ENCODE measurements around the gene ABCB8. TPM values are rescaled to one million over a fixed set of nuclear protein-coding genes. Genes with fewer than 3 reads are reported as not detected.

ABCB8 gene
- total RNA-seq, 2 donors from 2014 or later = 46.6 to 49.6 TPM

DNA sequence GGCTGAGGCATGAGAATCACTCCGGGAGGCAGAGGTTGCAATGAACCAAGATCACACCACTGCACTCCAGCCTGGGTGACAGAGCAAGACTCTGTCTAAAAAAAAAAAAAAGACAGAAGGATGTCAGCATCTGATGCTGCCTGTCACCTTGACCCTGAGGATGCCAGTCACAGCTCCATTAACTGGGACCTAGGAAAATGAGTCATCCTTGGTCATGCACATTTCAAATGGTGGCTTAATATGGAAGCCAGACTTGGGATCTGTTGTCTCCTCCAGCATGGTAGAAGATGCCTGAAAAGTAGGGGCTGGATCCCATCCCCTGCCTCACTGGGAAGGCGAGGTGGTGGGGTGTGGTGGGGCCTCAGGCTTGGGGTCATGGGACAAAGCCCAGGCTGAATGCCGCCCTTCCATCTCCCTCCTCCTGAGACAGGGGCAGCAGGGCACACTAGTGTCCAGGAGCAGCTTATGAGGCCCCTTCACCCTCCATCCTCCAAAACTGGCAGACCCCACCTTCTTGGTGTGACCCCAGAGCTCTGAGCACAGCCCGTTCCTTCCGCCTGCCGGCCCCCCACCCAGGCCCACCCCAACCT is 36.1 kb upstream of the ABCB8 start:
- peaks cover 8 to 12% of the 10 kb centered on the region in 2 donors for H3K9me3 Mint-ChIP-seq
- H3K4me3 Mint-ChIP-seq = no peak overlapping the region
- peaks cover 18% of the 10 kb centered on the region for H3K4me1 Mint-ChIP-seq (ENCODE audit: low read depth)
- DNase-seq = no peak
- ATAC-seq (replicated peaks in 1 of 2) = no peak
- H3K27ac Mint-ChIP-seq = no peak overlapping the region
- H3K27me3 Mint-ChIP-seq (ENCODE audit: low read depth) = peaks cover 6% of the 10 kb centered on the region
- peaks cover 10 to 13% of the 10 kb centered on the region in 2 donors for H3K36me3 Mint-ChIP-seq (ENCODE audit: insufficient read depth in 2 of 2)

DNA sequence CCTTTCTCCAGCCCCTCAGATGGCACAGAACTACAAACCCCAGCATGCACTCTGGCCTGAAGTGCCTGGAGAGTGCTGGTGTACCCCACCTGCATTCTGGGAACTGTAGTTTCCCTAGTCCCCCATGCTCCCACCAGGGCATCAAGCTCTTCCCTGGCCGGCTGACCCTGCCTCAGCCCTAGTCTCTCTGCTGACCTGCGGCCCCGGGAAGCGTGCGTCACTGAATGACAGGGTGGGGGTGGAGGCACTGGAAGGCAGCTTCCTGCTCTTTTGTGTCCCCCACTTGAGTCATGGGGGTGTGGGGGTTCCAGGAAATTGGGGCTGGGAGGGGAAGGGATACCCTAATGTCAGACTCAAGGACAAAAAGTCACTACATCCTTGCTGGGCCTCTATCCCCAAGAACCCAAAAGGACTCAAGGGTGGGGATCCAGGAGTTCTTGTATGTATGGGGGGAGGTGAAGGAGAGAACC is 35.4 kb upstream of the ABCB8 start:
- no peak overlapping the region for H3K4me3 Mint-ChIP-seq
- peaks cover 6% of the 10 kb centered on the region for H3K27me3 Mint-ChIP-seq (ENCODE audit: low read depth)
- peak; percentile 39 to 50 for ATAC-seq (replicated peaks in 1 of 2)
- no peak for DNase-seq
- peaks cover 8 to 12% of the 10 kb centered on the region in 2 donors for H3K9me3 Mint-ChIP-seq
- H3K36me3 Mint-ChIP-seq (ENCODE audit: insufficient read depth in 2 of 2) = peaks cover 10 to 13% of the 10 kb centered on the region in 2 donors
- H3K27ac Mint-ChIP-seq = no peak overlapping the region
- H3K4me1 Mint-ChIP-seq (ENCODE audit: low read depth) = peaks cover 21% of the 10 kb centered on the region

DNA sequence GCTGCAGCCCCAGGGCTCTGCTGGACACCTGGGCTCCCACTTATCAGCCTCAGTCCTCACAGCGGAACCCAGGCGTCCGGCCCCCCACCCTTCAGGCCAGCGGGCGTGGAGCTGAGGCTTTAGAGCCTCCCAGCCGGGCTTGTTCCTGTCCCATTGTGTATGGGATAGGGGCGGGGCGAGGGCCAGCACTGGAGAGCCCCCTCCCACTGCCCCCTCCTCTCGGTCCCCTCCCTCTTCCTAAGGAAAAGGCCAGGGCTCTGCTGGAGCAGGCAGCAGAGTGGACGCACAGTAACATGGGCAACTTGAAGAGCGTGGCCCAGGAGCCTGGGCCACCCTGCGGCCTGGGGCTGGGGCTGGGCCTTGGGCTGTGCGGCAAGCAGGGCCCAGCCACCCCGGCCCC is 34.7 kb upstream of the ABCB8 start:
- peaks cover 10 to 13% of the 10 kb centered on the region in 2 donors for H3K36me3 Mint-ChIP-seq (ENCODE audit: insufficient read depth in 2 of 2)
- H3K27me3 Mint-ChIP-seq (ENCODE audit: low read depth) = no peaks in the 10 kb centered on the region
- peaks cover 8 to 12% of the 10 kb centered on the region in 2 donors for H3K9me3 Mint-ChIP-seq
- no peak for ATAC-seq (replicated peaks in 1 of 2)
- no peak for DNase-seq
- H3K27ac Mint-ChIP-seq = no peak overlapping the region
- peaks cover 15% of the 10 kb centered on the region for H3K4me1 Mint-ChIP-seq (ENCODE audit: low read depth)
- no peak overlapping the region for H3K4me3 Mint-ChIP-seq

- DNase-seq (no peak), ATAC-seq (replicated peaks in 1 of 2) (peak; percentile 46 to 74)
- Mint-ChIP-seq H3K27ac (no peak overlapping the region), H3K4me3 (peak overlapping the region; percentile 22 to 34), H3K4me1 (ENCODE audit: low read depth) (peaks cover 12% of the 10 kb centered on the region), H3K9me3 (peaks cover 8 to 12% of the 10 kb centered on the region in 2 donors), H3K36me3 (ENCODE audit: insufficient read depth in 2 of 2) (peaks cover 10 to 13% of the 10 kb centered on the region in 2 donors), H3K27me3 (ENCODE audit: low read depth) (no peaks in the 10 kb centered on the region)
Observed at GRCh38 chr7:150994141-150994837, 34.0 kb upstream of the ABCB8 start.

GRCh38 chr7:150994838-150995510 is 33.3 kb upstream of the ABCB8 start:
- Mint-ChIP-seq H3K4me3 (peak overlapping the region; percentile 22 to 34), H3K36me3 (ENCODE audit: insufficient read depth in 2 of 2) (peaks cover 9 to 12% of the 10 kb centered on the region in 2 donors), H3K27me3 (ENCODE audit: low read depth) (no peaks in the 10 kb centered on the region), H3K27ac (no peak overlapping the region), H3K9me3 (peaks cover 8 to 11% of the 10 kb centered on the region in 2 donors), H3K4me1 (ENCODE audit: low read depth) (peaks cover 12% of the 10 kb centered on the region)
- DNase-seq = no peak
- no peak for ATAC-seq (replicated peaks in 1 of 2)

DNA sequence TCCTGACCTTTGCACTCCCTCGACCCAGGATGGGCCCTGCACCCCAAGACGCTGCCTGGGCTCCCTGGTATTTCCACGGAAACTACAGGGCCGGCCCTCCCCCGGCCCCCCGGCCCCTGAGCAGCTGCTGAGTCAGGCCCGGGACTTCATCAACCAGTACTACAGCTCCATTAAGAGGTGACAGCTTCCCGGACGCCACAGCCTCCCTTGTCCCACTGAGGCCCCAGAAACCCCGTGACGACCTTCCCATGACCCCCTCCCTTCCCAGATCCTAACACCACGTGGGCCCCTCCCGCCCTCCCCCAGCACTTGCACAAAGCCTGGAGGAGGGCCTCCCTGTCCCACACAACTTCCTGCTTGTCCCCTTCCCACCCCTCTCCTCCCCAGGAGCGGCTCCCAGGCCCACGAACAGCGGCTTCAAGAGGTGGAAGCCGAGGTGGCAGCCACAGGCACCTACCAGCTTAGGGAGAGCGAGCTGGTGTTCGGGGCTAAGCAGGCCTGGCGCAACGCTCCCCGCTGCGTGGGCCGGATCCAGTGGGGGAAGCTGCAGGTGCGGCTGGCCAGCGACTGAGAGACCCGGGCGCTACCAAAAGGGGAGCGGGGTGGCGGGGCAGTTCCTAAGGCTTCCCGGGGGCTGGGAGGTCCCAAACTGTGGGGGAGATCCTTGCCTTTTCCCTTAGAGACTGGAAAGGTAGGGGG is 31.7 kb upstream of the ABCB8 start:
- ATAC-seq (replicated peaks in 1 of 2) (no peak), DNase-seq (no peak)
- peaks cover 0 to 2% of the 10 kb centered on the region in 2 donors for H3K9me3 Mint-ChIP-seq
- H3K4me3 Mint-ChIP-seq = peak overlapping the region; percentile 27 to 67
- H3K4me1 Mint-ChIP-seq (ENCODE audit: low read depth) = peaks cover 12% of the 10 kb centered on the region
- no peak overlapping the region for H3K27ac Mint-ChIP-seq
- no peaks in the 10 kb centered on the region for H3K27me3 Mint-ChIP-seq (ENCODE audit: low read depth)
- peaks cover 0 to 1% of the 10 kb centered on the region in 2 donors for H3K36me3 Mint-ChIP-seq (ENCODE audit: insufficient read depth in 2 of 2)

DNA sequence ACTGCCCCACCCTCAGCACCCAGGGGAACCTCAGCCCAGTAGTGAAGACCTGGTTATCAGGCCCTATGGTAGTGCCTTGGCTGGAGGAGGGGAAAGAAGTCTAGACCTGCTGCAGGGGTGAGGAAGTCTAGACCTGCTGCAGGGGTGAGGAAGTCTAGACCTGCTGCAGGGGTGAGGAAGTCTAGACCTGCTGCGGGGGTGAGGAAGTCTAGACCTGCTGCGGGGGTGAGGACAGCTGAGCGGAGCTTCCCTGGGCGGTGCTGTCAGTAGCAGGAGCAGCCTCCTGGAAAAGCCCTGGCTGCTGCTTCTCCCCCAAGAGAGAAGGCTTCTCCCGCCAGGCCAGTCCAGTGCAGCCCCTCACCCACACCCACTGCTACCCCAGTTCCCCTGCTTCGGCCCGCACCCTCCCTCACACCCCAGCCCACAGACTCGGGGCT is 31.2 kb upstream of the ABCB8 start:
- Mint-ChIP-seq H3K27me3 (ENCODE audit: low read depth) (no peaks in the 10 kb centered on the region), H3K9me3 (peaks cover 0 to 2% of the 10 kb centered on the region in 2 donors), H3K36me3 (ENCODE audit: insufficient read depth in 2 of 2) (peaks cover 0 to 1% of the 10 kb centered on the region in 2 donors), H3K4me3 (peak overlapping the region in 1 of 2 donors; percentile 67), H3K27ac (no peak overlapping the region), H3K4me1 (ENCODE audit: low read depth) (peaks cover 12% of the 10 kb centered on the region)
- ATAC-seq (replicated peaks in 1 of 2) (no peak), DNase-seq (no peak)

DNA sequence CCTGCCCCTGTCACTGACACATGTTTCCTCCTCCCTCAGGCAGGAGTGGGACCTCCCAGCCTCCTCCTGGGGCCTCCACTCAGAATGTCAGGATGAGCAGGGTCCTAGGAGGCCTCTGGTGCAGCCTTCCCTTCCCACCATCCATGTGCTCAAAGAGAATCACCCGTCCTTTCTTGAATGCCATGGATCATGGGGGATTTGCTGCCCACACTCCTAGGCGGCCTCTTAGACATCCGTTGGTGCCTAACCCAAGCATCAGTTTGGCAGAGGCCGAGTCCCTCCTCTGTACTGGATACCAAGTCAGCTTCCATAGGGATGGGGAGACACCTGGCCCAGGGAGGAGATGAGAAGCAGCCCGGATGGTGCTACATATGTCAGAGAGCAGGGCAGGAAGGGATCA is 30.4 kb upstream of the ABCB8 start:
- Mint-ChIP-seq H3K27me3 (ENCODE audit: low read depth) (no peaks in the 10 kb centered on the region), H3K36me3 (ENCODE audit: insufficient read depth in 2 of 2) (no peaks in the 10 kb centered on the region), H3K4me1 (ENCODE audit: low read depth) (peaks cover 12% of the 10 kb centered on the region), H3K9me3 (no peaks in the 10 kb centered on the region), H3K4me3 (no peak overlapping the region), H3K27ac (no peak overlapping the region)
- ATAC-seq (replicated peaks in 1 of 2) (no peak), DNase-seq (no peak)

DNA sequence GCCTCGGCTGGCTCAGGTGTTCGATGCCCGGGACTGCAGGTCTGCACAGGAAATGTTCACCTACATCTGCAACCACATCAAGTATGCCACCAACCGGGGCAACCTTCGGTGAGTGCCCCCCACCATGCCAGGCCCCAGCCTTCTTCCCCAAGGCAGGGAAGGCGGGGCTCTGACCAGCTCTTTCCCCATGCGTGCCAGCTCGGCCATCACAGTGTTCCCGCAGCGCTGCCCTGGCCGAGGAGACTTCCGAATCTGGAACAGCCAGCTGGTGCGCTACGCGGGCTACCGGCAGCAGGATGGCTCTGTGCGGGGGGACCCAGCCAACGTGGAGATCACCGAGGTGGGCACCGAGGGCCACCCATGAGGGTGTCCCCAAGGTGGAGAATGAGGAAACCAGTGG is 29.9 kb upstream of the ABCB8 start:
- Mint-ChIP-seq H3K27ac (no peak overlapping the region), H3K4me1 (ENCODE audit: low read depth) (peaks cover 12% of the 10 kb centered on the region), H3K27me3 (ENCODE audit: low read depth) (no peaks in the 10 kb centered on the region), H3K36me3 (ENCODE audit: insufficient read depth in 2 of 2) (no peaks in the 10 kb centered on the region), H3K9me3 (no peaks in the 10 kb centered on the region), H3K4me3 (no peak overlapping the region)
- DNase-seq (no peak), ATAC-seq (replicated peaks in 1 of 2) (no peak)

GRCh38 chr7:150999001-150999400 is 29.2 kb upstream of the ABCB8 start:
- DNase-seq = no peak
- no peaks in the 10 kb centered on the region for H3K27me3 Mint-ChIP-seq (ENCODE audit: low read depth)

DNA sequence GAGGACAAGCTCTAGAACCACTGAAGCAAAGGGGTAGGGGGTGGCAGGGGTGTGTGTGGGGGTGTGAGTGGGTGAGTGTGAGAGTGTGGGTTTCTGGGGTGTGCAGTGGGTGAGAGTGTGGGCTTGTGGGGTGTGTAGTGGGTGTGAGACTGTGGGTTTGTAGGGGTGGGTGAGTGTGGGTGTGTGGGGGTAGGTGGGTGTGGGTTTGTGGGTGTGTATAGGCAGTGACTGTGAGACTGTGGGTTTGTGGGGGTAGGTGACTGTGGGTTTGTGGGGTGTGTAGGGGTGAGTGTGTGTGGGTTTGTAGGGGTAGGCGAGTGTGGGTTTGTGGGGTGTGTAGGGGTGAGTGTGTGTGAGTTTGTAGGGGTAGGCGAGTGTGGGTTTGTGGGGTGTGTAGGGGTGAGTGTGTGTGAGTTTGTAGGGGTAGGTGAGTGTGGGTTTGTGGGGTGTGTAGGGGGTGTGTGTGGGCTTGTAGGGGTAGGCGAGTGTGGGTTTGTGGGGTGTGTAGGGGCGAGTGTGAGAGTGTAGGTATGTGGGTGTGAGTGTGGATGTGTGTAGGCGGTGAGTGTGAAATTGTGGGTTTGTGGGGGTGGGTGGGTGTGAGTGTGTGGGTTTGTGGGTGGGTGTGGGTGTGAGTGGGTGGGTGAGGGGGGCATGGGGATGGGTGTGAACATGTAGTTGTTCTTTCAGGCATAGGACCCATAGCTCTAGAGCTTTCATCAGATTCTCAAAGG is 28.6 kb upstream of the ABCB8 start:
- Mint-ChIP-seq H3K4me1 (ENCODE audit: low read depth) (peaks cover 12% of the 10 kb centered on the region), H3K27ac (no peak overlapping the region), H3K9me3 (no peaks in the 10 kb centered on the region), H3K36me3 (ENCODE audit: insufficient read depth in 2 of 2) (no peaks in the 10 kb centered on the region), H3K4me3 (no peak overlapping the region), H3K27me3 (ENCODE audit: low read depth) (no peaks in the 10 kb centered on the region)
- DNase-seq (no peak), ATAC-seq (replicated peaks in 1 of 2) (no peak)

More at GRCh38 chr7:150999001-150999400, 29.2 kb upstream of the ABCB8 start:
- H3K4me3 Mint-ChIP-seq = no peak overlapping the region
- no peaks in the 10 kb centered on the region for H3K9me3 Mint-ChIP-seq
- no peaks in the 10 kb centered on the region for H3K36me3 Mint-ChIP-seq (ENCODE audit: insufficient read depth in 2 of 2)
- ATAC-seq (replicated peaks in 1 of 2) = no peak
- H3K4me1 Mint-ChIP-seq (ENCODE audit: low read depth) = peaks cover 12% of the 10 kb centered on the region
- H3K27ac Mint-ChIP-seq = no peak overlapping the region

GRCh38 chr7:151000897-151001495 is 27.3 kb upstream of the ABCB8 start:
- Mint-ChIP-seq H3K9me3 (no peaks in the 10 kb centered on the region), H3K27me3 (ENCODE audit: low read depth) (no peaks in the 10 kb centered on the region), H3K4me1 (ENCODE audit: low read depth) (peaks cover 12% of the 10 kb centered on the region), H3K4me3 (no peak overlapping the region), H3K36me3 (ENCODE audit: insufficient read depth in 2 of 2) (no peaks in the 10 kb centered on the region), H3K27ac (no peak overlapping the region)
- no peak for ATAC-seq (replicated peaks in 1 of 2)
- DNase-seq = no peak
